GM23338 (cell line): ENCODE results near the gene HELZ.

Experiments
- CTCF ChIP-seq, 2 experiments: fragments of 200-600 bp in 1 of 2; sonication (generic) in 1 of 2; conservative IDR thresholded peaks; 2 replicates each; pipeline versions ENCODE4 v1.5.1 to v1.6.1; 2016 to 2017; ENCODE audit warnings: antibody characterized with exemption in 2 of 2, low read depth in 2 of 2, mild to moderate bottlenecking in 2 of 2, moderate library complexity in 1 of 2
- EZH2 ChIP-seq: fragments of 200-600 bp; sonication (generic); IDR thresholded peaks from one replicate; pipeline ENCODE4 v1.8.0; 2017; ENCODE audit warnings: antibody characterized with exemption, mild to moderate bottlenecking, low read depth; ENCODE audit not compliant: unreplicated experiment
- EZH2phosphoT487 ChIP-seq: fragments of 200-600 bp; sonication (generic); IDR thresholded peaks from one replicate; pipeline ENCODE4 v1.8.1; 2018; ENCODE audit warnings: antibody characterized with exemption; ENCODE audit not compliant: unreplicated experiment
- JUNB ChIP-seq: IDR thresholded peaks from one replicate; pipeline ENCODE4 v1.6.1; 2016; ENCODE audit warnings: antibody characterized with exemption; ENCODE audit not compliant: unreplicated experiment
- REST ChIP-seq: IDR thresholded peaks from one replicate; pipeline ENCODE4 v1.6.1; 2018; ENCODE audit warnings: antibody characterized with exemption; ENCODE audit not compliant: unreplicated experiment
- ZNF331 ChIP-seq: fragments of 250-450 bp; sonication (Bioruptor Pico); IDR thresholded peaks from 2 replicates; pipeline ENCODE4 v1.5.0; 2020; ENCODE audit warnings: low read depth, mild to moderate bottlenecking, moderate library complexity

- TF ChIP-seq JUNB = no peak
- no peak for TF ChIP-seq CTCF (conservative IDR thresholded peaks at IDR 0.05; ENCODE audit: low read depth in 2 of 2)
- TF ChIP-seq EZH2 = no peak
- no peak for TF ChIP-seq EZH2phosphoT487
- TF ChIP-seq REST = no peak
- no peak for TF ChIP-seq ZNF331 (CRISPR knock-in tag)
These were observed 25.4 kb upstream of the HELZ start for GRCh38 chr17:67270416-67270815.
